ENCODE results near the gene PTPRCAP.
A peak's percentile ranks its signal among the peaks of the same experiment; 100 is the strongest.

Gene PTPRCAP

GRCh38 chr11:67395555-67396258 is 41.8 kb downstream of the PTPRCAP start:
- no peak for DNase-seq

- DNase-seq: no peak
These were observed 43.5 kb downstream of the PTPRCAP start for GRCh38 chr11:67393990-67394389.

GRCh38 chr11:67393437-67393836 is 44.0 kb downstream of the PTPRCAP start:
- no peak for DNase-seq

GRCh38 chr11:67392183-67392715 is 45.2 kb downstream of the PTPRCAP start:
- DNase-seq: no peak

GRCh38 chr11:67391304-67392182 is 45.9 kb downstream of the PTPRCAP start, which contains the start of gene RAD9A:
TSS of gene RAD9A (plus strand) at chr11:67391986. CDS start at chr11:67392045, 59 bp downstream.
- DNase-seq: peak; percentile 93

- DNase-seq: no peak
These were observed 46.6 kb downstream of the PTPRCAP start for GRCh38 chr11:67390947-67391303.

GRCh38 chr11:67389477-67389876 is 48.0 kb downstream of the PTPRCAP start:
- DNase-seq: peak; percentile 53

GRCh38 chr11:67387518-67387917 is 50.0 kb downstream of the PTPRCAP start:
- DNase-seq: no peak

GRCh38 chr11:67387069-67387468 is 50.4 kb downstream of the PTPRCAP start:
- no peak for DNase-seq
